ENCODE results near the gene RFFL. TPM values are rescaled to one million over a fixed set of nuclear protein-coding genes. Genes with fewer than 3 reads are reported as not detected.

Gene RFFL
- total and polyA plus RNA-seq, 9 of the 15 experiments (the other 6 are each of a cell fraction or from before 2014, with no cell fraction given), result 3.4 to 18.1 (median 12.8) TPM

- TF ChIP-seq BRF1 (IDR thresholded peaks at IDR 0.05; ENCODE audit: borderline replicate concordance, extremely low read depth, insufficient read length) (no peak), CREB3 (tag; conservative IDR thresholded peaks at IDR 0.05; ENCODE audit: low read depth) (no peak), U2AF2 (optimal IDR thresholded peaks at IDR 0.05; ENCODE audit: low read depth, low read length) (no peak), SRSF3 (IDR thresholded peaks at IDR 0.05; ENCODE audit: insufficient read depth, low read length) (no peak; the same call in 1 of the 2 replicates), NR4A1 (CRISPR knock-in tag; IDR thresholded peaks at IDR 0.05) (no peak), NR4A1 (tag; IDR thresholded peaks at IDR 0.05) (no peak)
Observed at GRCh38 chr17:34980681-34981537, 82.6 kb downstream of the RFFL start (continued).

- ATAC-seq (peak; percentile 79), FAIRE-seq (peak; percentile 88), DNase-seq (ENCODE audit: extremely low read depth in 1 of 4, low spot score in 3 of 4) (peak; percentile 89 to 96 (median 92))
- intact Hi-C loops (cut with micrococcal nuclease) (loop anchor here (2.0 to 5.0 kb wide), 3 partner anchors 20 to 107 kb away; partner anchors contain the start of genes CCT6B and ZNF830), in situ Hi-C loops (cut with MboI) (no loop called here)
- no TSS peak for BruUV-seq (replicated peaks)
- H3K79me2 ChIP-seq (ENCODE audit: control insufficient read depth, insufficient read depth, low read length), result peaks cover 45% of the 10 kb centered on the region
- H3K9ac ChIP-seq (ENCODE audit: insufficient read depth in 1 of 2, low read depth in 2 of 2, low read length in 2 of 2), result peak within 1 kb of the TSS; percentile 97 to 99
- CTCF ChIA-PET (ENCODE audit: low intra/inter-chr PET ratio), result interaction anchor here (0.7 kb wide), 1 partner anchor 436 kb away, joined by 3 read pairs; no protein-coding TSS in a partner anchor
- 1% methylated on average over 18 of the region's 39 CpGs for WGBS (ENCODE audit: insufficient coverage, low coverage, missing lambda C conversion rate)
- H3K36me3 ChIP-seq (ENCODE audit: control insufficient read depth, insufficient read depth, low read length), result peaks cover 22% of the 10 kb centered on the region
- no peaks in the 10 kb centered on the region for H3K9me3 ChIP-seq (replicated peaks; ENCODE audit: control insufficient read depth, insufficient read depth, low read depth, low read length)
- H2AFZ ChIP-seq (ENCODE audit: low read depth, low read length), result peak within 1 kb of the TSS; percentile 90
- POLR2A ChIA-PET, result interaction anchor here (0.8 to 3.4 kb wide), 18 partner anchors 12 to 536 kb away, joined by 3 to 27 read pairs (median 4); partner anchors contain the start of genes RAD51D and RFFL
- no peaks in the 10 kb centered on the region for H3K9me1 ChIP-seq (ENCODE audit: control insufficient read depth, insufficient read depth, low read length)
- no peaks in the 10 kb centered on the region for H3K27me3 ChIP-seq (ENCODE audit: control insufficient read depth in 2 of 2, insufficient read depth in 2 of 2, low read length in 2 of 2)
- peaks cover 17 to 26% of the 10 kb centered on the region in 2 experiments; a peak in 4 of 5 replicates for H3K4me1 ChIP-seq (replicated peaks in 1 of 2; ENCODE audit: control insufficient read depth in 2 of 2, insufficient read depth in 2 of 2, low read length in 2 of 2)
- H3K27ac ChIP-seq (ENCODE audit: extremely low read depth, low read depth, low read length), result peak within 1 kb of the TSS; percentile 96
- peak within 1 kb of the TSS; percentile 89 for H3K4me2 ChIP-seq (ENCODE audit: insufficient read depth, low read length)
- peak within 1 kb of the TSS; percentile 78 for H3K4me3 ChIP-seq
- H4K20me1 ChIP-seq (replicated peaks; ENCODE audit: control insufficient read depth, insufficient read depth, low read length), result no peaks in the 10 kb centered on the region
- peak; percentile 97 for TF ChIP-seq MAX (CRISPR knock-in tag; IDR thresholded peaks at IDR 0.05)
- 0 out of 3 replicates have a peak, but pooled peaks of 1 of the 2 experiments have one; percentile 9 for TF ChIP-seq CBX3 (IDR thresholded peaks at IDR 0.05; ENCODE audit: borderline replicate concordance in 1 of 2, low read length in 2 of 2)
- TF ChIP-seq SIRT6 (IDR thresholded peaks at IDR 0.05; ENCODE audit: low read depth, low read length), result no peak
- no peak for TF ChIP-seq TAF7 (tag; IDR thresholded peaks at IDR 0.05)
- no peak for TF ChIP-seq CEBPB (tag; IDR thresholded peaks at IDR 0.05)
- TF ChIP-seq HNRNPH1 (optimal IDR thresholded peaks at IDR 0.05; ENCODE audit: low read depth, low read length), result no peak
- no peak for TF ChIP-seq ZNF445 (CRISPR knock-in tag; IDR thresholded peaks at IDR 0.05; ENCODE audit: low read depth)
- peak in 1 of 2 experiments; percentile 8; a peak in 2 of 4 replicates for TF ChIP-seq NONO (IDR thresholded peaks at IDR 0.05; ENCODE audit: low read depth in 2 of 2, low read length in 1 of 2)
- no peak for TF ChIP-seq GTF2E2 (tag; IDR thresholded peaks at IDR 0.05)
- no peak for TF ChIP-seq LARP7 (IDR thresholded peaks at IDR 0.05)
- peak in 1 of 3 experiments; percentile 40 for TF ChIP-seq YY1 (IDR thresholded peaks at IDR 0.05; ENCODE audit: borderline replicate concordance in 1 of 3, control insufficient read depth in 1 of 3, extremely low read depth in 1 of 3, insufficient read depth in 3 of 3, insufficient read length in 1 of 3, insufficient replicate concordance in 2 of 3, low read depth in 1 of 3, low read length in 2 of 3)
- no peak for TF ChIP-seq NFRKB (IDR thresholded peaks at IDR 0.05; ENCODE audit: low read depth)
- no peak for TF ChIP-seq KDM4B (IDR thresholded peaks at IDR 0.05; ENCODE audit: borderline replicate concordance in 2 of 2, low read depth in 1 of 2)
Observed at GRCh38 chr17:34980353-34980680, 83.2 kb downstream of the RFFL start, which contains the start of gene LIG3. Gene LIG3 (plus strand): TSS chr17:34980512. CDS start chr17:34983006, 2,494 bp downstream.

Data from K562 (cell line).